Right lobe of liver (tissue), 4 donors: Measurements from ENCODE around the gene TRAFD1.
"Not testable (repeated sequence)": the region's sequence is repeated elsewhere in the genome, so short reads cannot be mapped to it uniquely, and the experiment has no call there.

ENCODE experiments used
- CTCF ChIP-seq, 4 donors: fragments of 200-600 bp in 3 of 4; fragments of 450-650 bp in 1 of 4; IDR thresholded peaks; one replicate each; pipeline versions ENCODE4 v1.5.1 to v1.8.0; 2016 to 2022; ENCODE audit warnings: antibody characterized with exemption in 4 of 4, mild to moderate bottlenecking in 2 of 4
- POLR2A ChIP-seq: fragments of 450-650 bp; IDR thresholded peaks from one replicate; pipeline ENCODE4 v1.6.1; 2017; ENCODE audit warnings: antibody characterized with exemption, mild to moderate bottlenecking
- donor health status: DM: no; HTN: no; CAD: no.
- donor health status: DM: no; HTN: no; CAD: no.
- donor health status: DM: no; HTN: yes; CAD: no.

- not testable (repeated sequence) for TF ChIP-seq POLR2A; CTCF (IDR thresholded peaks at IDR 0.05)
Observed at GRCh38 chr12:112100500-112100899, 24.9 kb upstream of the TRAFD1 start.
